NB4 (cell line): ENCODE results near the gene STAMBPL1.

Experiments
- CTCF ChIP-seq: IDR thresholded peaks from one replicate; pipeline ENCODE4 v1.5.1; 2012; ENCODE audit warnings: low read depth, low read length
- MAX ChIP-seq: IDR thresholded peaks from 2 replicates; pipeline ENCODE4 v1.6.1; 2011; ENCODE audit warnings: low read depth, low read length
- MYC ChIP-seq: IDR thresholded peaks from 2 replicates; pipeline ENCODE4 v1.6.1; 2011; ENCODE audit warnings: low read depth, low read length
- POLR2A ChIP-seq: IDR thresholded peaks from 2 replicates; pipeline ENCODE4 v1.6.1; 2011; ENCODE audit warnings: mild to moderate bottlenecking; ENCODE audit not compliant: insufficient read length; ENCODE audit errors: extremely low read depth

GRCh38 chr10:88893611-88894010 is 13.6 kb downstream of the STAMBPL1 start:
- TF ChIP-seq CTCF, result no peak
- no peak for TF ChIP-seq POLR2A
- no peak for TF ChIP-seq MAX
- TF ChIP-seq MYC, result no peak
